Measurements from ENCODE around the gene DHH. TPM values are rescaled to one million over a fixed set of nuclear protein-coding genes. Genes with fewer than 3 reads are reported as not detected.

DHH gene
- total and polyA plus RNA-seq, 9 of the 15 experiments (the other 6 are each of a cell fraction or from before 2014, with no cell fraction given), result 0.07 to 2.6 (median 0.54) TPM

DNA sequence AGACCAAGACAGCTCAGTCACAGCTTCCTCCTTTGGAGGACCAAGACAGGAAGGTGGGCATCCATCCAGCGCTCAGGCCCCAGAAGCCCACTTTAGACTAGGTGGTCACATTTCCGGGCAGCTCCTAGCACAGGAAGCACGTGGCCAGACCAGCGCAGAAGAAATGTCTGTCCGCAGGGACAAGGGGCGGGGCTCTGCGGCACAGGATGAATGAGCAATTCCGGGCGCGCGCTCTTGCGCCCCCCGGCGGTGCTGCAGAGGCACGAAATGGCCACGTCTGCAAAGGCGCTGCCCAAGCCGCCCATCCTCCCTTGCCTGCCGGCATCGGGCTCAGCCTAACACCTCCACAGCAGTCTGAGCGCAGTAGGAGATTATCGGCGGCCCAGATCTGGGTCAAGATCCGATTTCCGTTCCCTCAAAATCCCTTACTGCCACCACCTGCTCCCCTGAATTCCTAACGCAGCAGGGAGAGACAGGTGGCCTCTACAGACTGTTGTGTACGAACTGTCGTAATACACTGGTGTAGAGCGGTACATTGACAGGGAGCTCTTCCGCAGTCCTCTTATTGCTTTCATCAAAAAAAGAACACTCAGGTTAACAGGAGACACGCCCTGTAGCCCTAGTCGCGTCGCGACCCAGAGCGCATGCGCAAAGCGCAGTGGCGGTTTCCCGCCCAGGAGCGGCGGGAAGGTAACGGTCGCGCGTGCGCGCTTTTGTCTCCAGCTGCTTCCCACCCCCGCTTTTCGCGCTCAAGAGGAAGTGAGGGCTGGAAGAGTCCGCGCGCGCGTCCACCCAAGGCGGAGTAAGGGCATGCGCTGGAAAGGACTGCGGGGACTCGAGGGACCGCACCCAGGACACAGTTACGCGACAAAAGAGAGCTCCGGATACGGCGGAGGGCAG lies 35.8 kb upstream of the DHH start (continued):
- TF ChIP-seq, protein P1, sequence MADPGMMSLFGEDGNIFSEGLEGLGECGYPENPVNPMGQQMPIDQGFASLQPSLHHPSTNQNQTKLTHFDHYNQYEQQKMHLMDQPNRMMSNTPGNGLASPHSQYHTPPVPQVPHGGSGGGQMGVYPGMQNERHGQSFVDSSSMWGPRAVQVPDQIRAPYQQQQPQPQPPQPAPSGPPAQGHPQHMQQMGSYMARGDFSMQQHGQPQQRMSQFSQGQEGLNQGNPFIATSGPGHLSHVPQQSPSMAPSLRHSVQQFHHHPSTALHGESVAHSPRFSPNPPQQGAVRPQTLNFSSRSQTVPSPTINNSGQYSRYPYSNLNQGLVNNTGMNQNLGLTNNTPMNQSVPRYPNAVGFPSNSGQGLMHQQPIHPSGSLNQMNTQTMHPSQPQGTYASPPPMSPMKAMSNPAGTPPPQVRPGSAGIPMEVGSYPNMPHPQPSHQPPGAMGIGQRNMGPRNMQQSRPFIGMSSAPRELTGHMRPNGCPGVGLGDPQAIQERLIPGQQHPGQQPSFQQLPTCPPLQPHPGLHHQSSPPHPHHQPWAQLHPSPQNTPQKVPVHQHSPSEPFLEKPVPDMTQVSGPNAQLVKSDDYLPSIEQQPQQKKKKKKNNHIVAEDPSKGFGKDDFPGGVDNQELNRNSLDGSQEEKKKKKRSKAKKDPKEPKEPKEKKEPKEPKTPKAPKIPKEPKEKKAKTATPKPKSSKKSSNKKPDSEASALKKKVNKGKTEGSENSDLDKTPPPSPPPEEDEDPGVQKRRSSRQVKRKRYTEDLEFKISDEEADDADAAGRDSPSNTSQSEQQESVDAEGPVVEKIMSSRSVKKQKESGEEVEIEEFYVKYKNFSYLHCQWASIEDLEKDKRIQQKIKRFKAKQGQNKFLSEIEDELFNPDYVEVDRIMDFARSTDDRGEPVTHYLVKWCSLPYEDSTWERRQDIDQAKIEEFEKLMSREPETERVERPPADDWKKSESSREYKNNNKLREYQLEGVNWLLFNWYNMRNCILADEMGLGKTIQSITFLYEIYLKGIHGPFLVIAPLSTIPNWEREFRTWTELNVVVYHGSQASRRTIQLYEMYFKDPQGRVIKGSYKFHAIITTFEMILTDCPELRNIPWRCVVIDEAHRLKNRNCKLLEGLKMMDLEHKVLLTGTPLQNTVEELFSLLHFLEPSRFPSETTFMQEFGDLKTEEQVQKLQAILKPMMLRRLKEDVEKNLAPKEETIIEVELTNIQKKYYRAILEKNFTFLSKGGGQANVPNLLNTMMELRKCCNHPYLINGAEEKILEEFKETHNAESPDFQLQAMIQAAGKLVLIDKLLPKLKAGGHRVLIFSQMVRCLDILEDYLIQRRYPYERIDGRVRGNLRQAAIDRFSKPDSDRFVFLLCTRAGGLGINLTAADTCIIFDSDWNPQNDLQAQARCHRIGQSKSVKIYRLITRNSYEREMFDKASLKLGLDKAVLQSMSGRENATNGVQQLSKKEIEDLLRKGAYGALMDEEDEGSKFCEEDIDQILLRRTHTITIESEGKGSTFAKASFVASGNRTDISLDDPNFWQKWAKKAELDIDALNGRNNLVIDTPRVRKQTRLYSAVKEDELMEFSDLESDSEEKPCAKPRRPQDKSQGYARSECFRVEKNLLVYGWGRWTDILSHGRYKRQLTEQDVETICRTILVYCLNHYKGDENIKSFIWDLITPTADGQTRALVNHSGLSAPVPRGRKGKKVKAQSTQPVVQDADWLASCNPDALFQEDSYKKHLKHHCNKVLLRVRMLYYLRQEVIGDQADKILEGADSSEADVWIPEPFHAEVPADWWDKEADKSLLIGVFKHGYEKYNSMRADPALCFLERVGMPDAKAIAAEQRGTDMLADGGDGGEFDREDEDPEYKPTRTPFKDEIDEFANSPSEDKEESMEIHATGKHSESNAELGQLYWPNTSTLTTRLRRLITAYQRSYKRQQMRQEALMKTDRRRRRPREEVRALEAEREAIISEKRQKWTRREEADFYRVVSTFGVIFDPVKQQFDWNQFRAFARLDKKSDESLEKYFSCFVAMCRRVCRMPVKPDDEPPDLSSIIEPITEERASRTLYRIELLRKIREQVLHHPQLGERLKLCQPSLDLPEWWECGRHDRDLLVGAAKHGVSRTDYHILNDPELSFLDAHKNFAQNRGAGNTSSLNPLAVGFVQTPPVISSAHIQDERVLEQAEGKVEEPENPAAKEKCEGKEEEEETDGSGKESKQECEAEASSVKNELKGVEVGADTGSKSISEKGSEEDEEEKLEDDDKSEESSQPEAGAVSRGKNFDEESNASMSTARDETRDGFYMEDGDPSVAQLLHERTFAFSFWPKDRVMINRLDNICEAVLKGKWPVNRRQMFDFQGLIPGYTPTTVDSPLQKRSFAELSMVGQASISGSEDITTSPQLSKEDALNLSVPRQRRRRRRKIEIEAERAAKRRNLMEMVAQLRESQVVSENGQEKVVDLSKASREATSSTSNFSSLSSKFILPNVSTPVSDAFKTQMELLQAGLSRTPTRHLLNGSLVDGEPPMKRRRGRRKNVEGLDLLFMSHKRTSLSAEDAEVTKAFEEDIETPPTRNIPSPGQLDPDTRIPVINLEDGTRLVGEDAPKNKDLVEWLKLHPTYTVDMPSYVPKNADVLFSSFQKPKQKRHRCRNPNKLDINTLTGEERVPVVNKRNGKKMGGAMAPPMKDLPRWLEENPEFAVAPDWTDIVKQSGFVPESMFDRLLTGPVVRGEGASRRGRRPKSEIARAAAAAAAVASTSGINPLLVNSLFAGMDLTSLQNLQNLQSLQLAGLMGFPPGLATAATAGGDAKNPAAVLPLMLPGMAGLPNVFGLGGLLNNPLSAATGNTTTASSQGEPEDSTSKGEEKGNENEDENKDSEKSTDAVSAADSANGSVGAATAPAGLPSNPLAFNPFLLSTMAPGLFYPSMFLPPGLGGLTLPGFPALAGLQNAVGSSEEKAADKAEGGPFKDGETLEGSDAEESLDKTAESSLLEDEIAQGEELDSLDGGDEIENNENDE (IDR thresholded peaks at IDR 0.05; ENCODE audit: low read depth, low read length), result peak; percentile 26
